Natural killer cell (primary cell): ENCODE data around the gene MRGPRG. TPM values are rescaled to one million over a fixed set of nuclear protein-coding genes. Genes with fewer than 3 reads are reported as not detected.

Source experiments
- ATAC-seq, 3 donors: fragments of 150-1000 bp in 2 of 3; fragments of 200-7000 bp in 1 of 3; cut with Tn5 transposase; 1 replicate in 1 of 3; 2 replicates in 2 of 3; pipeline ENCODE4 v1.10.0; 2021; ENCODE audit warnings: mild to moderate bottlenecking in 2 of 3, moderate library complexity in 2 of 3
- DNase-seq, 2 donors: peaks; one replicate each; pipeline versions ENCODE4 v3.0.0 to v3.0.0-alpha.2; 2013 to 2021; ENCODE audit warnings: mixed read lengths in 1 of 2
- H3K27ac ChIP-seq: one replicate; pipeline ENCODE4 v1.5.1; 2013; ENCODE audit warnings: mild to moderate bottlenecking, low read length
- H3K27me3 ChIP-seq: one replicate; pipeline ENCODE4 v1.6.1; 2013; ENCODE audit warnings: low read length; ENCODE audit not compliant: control insufficient read depth, insufficient read depth
- H3K36me3 ChIP-seq: one replicate; pipeline ENCODE4 v1.6.1; 2013; ENCODE audit warnings: low read length; ENCODE audit not compliant: control insufficient read depth, insufficient read depth
- H3K4me1 ChIP-seq: one replicate; pipeline ENCODE4 v1.6.1; 2013; ENCODE audit warnings: low read length; ENCODE audit not compliant: control insufficient read depth, insufficient read depth
- H3K4me3 ChIP-seq: one replicate; pipeline ENCODE4 v1.5.1; 2013; ENCODE audit warnings: low read length
- H3K9me3 ChIP-seq: one replicate; pipeline ENCODE4 v1.6.1; 2013; ENCODE audit warnings: low read length; ENCODE audit not compliant: control insufficient read depth, insufficient read depth
- H3K27ac Mint-ChIP-seq, 2 donors: one replicate each; pipeline ENCODE4 v1.8.0; 2022; ENCODE audit warnings: mild to moderate bottlenecking in 2 of 2, mixed read lengths in 2 of 2, moderate library complexity in 1 of 2
- H3K27me3 Mint-ChIP-seq, 2 donors: one replicate each; pipeline ENCODE4 v1.8.0; 2022; ENCODE audit warnings: low read depth in 2 of 2, mixed read lengths in 2 of 2
- H3K36me3 Mint-ChIP-seq: one replicate; pipeline ENCODE4 v1.8.0; 2022; ENCODE audit warnings: mixed read lengths
- H3K4me1 Mint-ChIP-seq, 2 donors: one replicate each; pipeline ENCODE4 v1.8.0; 2022; ENCODE audit warnings: mixed read lengths in 2 of 2
- H3K4me3 Mint-ChIP-seq: one replicate; pipeline ENCODE4 v1.8.0; 2022; ENCODE audit warnings: mild to moderate bottlenecking, moderate library complexity, mixed read lengths
- H3K9me3 Mint-ChIP-seq, 2 donors: one replicate each; pipeline ENCODE4 v1.8.0; 2022; ENCODE audit warnings: mixed read lengths in 2 of 2
- CTCF ChIP-seq: fragments of 200-600 bp; IDR thresholded peaks from one replicate; pipeline ENCODE4 v1.8.0; 2022; ENCODE audit warnings: antibody characterized with exemption
- WGBS: methylation state at CpG from one replicate; pipeline ENCODE4 v1.1.7; 2013; ENCODE audit warnings: missing lambda C conversion rate; ENCODE audit not compliant: insufficient coverage; 5-methylcytosine and 5-hydroxymethylcytosine counted together
- intact Hi-C: fragments of 100-400 bp; cut with micrococcal nuclease; formaldehyde crosslinking; loops from one replicate; pipeline ENCODE4 v1.14.2; 2022
- total RNA-seq, 4 donors: library from RNA; stranded (reverse); fragments of 120-200 nt in 1 of 4; gene quantifications; one replicate each; pipeline versions ENCODE4 v1.2.3 to v1.2.4, GENCODE V29; 2013 to 2022

MRGPRG gene
- total RNA-seq, 3 donors from 2014 or later (not counting 1 experiment from before 2014, with no cell fraction given): not detected

DNA sequence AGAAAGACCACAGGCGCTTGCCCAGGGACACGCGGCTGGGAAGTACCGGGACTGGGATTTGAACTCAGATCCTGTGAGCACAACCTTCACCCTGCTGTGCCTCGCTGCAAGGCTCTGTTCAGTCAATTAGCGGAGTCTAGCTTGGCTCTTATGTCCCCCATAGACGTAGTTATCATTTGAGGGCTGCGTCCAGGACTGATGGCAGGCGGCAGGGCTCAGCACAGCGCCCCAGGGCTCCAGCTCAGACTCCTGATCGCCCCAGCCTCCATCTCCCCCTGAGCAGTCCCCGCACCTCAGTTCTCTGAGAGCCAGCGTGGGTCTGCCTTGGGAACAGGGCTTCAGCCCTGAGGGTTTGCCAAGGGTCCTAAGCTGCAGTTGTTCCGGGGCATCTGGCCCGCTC is 19.8 kb downstream of the MRGPRG start:
- Mint-ChIP-seq H3K36me3 (no peaks in the 10 kb centered on the region), H3K4me3 (no peak overlapping the region), H3K9me3 (no peaks in the 10 kb centered on the region), H3K4me1 (peaks cover 6 to 15% of the 10 kb centered on the region in 2 donors), H3K27ac (no peak overlapping the region), H3K27me3 (peaks cover 0 to 25% of the 10 kb centered on the region in 2 donors)
- H3K27ac ChIP-seq: no peak overlapping the region
- H3K4me3 ChIP-seq: no peak overlapping the region
- no peaks in the 10 kb centered on the region for H3K9me3 ChIP-seq
- no peak for TF ChIP-seq CTCF
- H3K36me3 ChIP-seq: no peaks in the 10 kb centered on the region
- H3K4me1 ChIP-seq: peaks cover 30% of the 10 kb centered on the region
- ATAC-seq (no peak), DNase-seq (no peak)
- 89% methylated on average over 15 of the region's 15 CpGs for whole genome bisulfite sequencing
- peaks cover 31% of the 10 kb centered on the region for H3K27me3 ChIP-seq
- intact Hi-C loops: no loop called here

- ATAC-seq (no peak), DNase-seq (no peak)
- WGBS: 85% methylated on average over 8 of the region's 8 CpGs
- Mint-ChIP-seq H3K27ac (no peak overlapping the region), H3K27me3 (peaks cover 0 to 25% of the 10 kb centered on the region in 2 donors), H3K9me3 (no peaks in the 10 kb centered on the region), H3K4me3 (no peak overlapping the region), H3K36me3 (no peaks in the 10 kb centered on the region), H3K4me1 (peaks cover 6 to 7% of the 10 kb centered on the region in 2 donors)
- no peak overlapping the region for H3K27ac ChIP-seq
- no peak for TF ChIP-seq CTCF
- peaks cover 22% of the 10 kb centered on the region for H3K4me1 ChIP-seq
- no peaks in the 10 kb centered on the region for H3K36me3 ChIP-seq
- peaks cover 29% of the 10 kb centered on the region for H3K27me3 ChIP-seq
- H3K9me3 ChIP-seq: no peaks in the 10 kb centered on the region
- no peak overlapping the region for H3K4me3 ChIP-seq
- intact Hi-C loops: no loop called here
Measured at GRCh38 chr11:3197878-3198528, 20.6 kb downstream of the MRGPRG start.

- no peak overlapping the region for H3K27ac ChIP-seq
- H3K9me3 ChIP-seq: no peaks in the 10 kb centered on the region
- 86% methylated on average over 11 of the region's 11 CpGs for WGBS
- Mint-ChIP-seq H3K4me3 (no peak overlapping the region), H3K36me3 (no peaks in the 10 kb centered on the region), H3K27me3 (peaks cover 0 to 26% of the 10 kb centered on the region in 2 donors), H3K9me3 (no peaks in the 10 kb centered on the region), H3K4me1 (no peaks in the 10 kb centered on the region), H3K27ac (no peak overlapping the region)
- DNase-seq (peak in 1 of 2 donors; percentile 13), ATAC-seq (no peak)
- H3K36me3 ChIP-seq: no peaks in the 10 kb centered on the region
- peaks cover 13% of the 10 kb centered on the region for H3K4me1 ChIP-seq
- no peak for TF ChIP-seq CTCF
- H3K4me3 ChIP-seq: no peak overlapping the region
- H3K27me3 ChIP-seq: peaks cover 20% of the 10 kb centered on the region
- intact Hi-C loops: no loop called here
Measured at GRCh38 chr11:3197044-3197695, 21.4 kb downstream of the MRGPRG start.
